H9 (cell line): ENCODE measurements around the gene VPS72. TPM values are rescaled to one million over a fixed set of nuclear protein-coding genes. Genes with fewer than 3 reads are reported as not detected.

Experiments
- DNase-seq: peaks from one replicate; pipeline ENCODE4 v3.0.0-alpha.2; 2017
- H2AFZ ChIP-seq: one replicate; pipeline ENCODE4 v1.6.1; 2013; ENCODE audit warnings: mild to moderate bottlenecking, low read length, control low read depth, moderate library complexity
- H2AK5ac ChIP-seq: 2 replicates; pipeline ENCODE4 v1.6.1; 2013; ENCODE audit warnings: low read length, control low read depth, mixed read lengths; ENCODE audit not compliant: insufficient read length
- H2BK120ac ChIP-seq: one replicate; pipeline ENCODE4 v1.6.1; 2013; ENCODE audit warnings: low read depth, mild to moderate bottlenecking, low read length, control low read depth, inconsistent platforms; ENCODE audit not compliant: poor library complexity, severe bottlenecking
- H2BK12ac ChIP-seq: 2 replicates; pipeline ENCODE4 v1.6.1; 2013; ENCODE audit warnings: low read length, control low read depth, mixed read lengths, low read depth; ENCODE audit not compliant: insufficient read length
- H2BK15ac ChIP-seq: 2 replicates; pipeline ENCODE4 v1.6.1; 2013; ENCODE audit warnings: low read depth, low read length, control low read depth
- H2BK20ac ChIP-seq: one replicate; pipeline ENCODE4 v1.6.1; 2013; ENCODE audit warnings: low read depth, mild to moderate bottlenecking, low read length, control low read depth, inconsistent platforms; ENCODE audit not compliant: poor library complexity, severe bottlenecking
- H2BK5ac ChIP-seq: 2 replicates; pipeline ENCODE4 v1.6.1; 2013; ENCODE audit warnings: low read length, control low read depth, mixed read lengths; ENCODE audit not compliant: insufficient read length
- H3K14ac ChIP-seq: 2 replicates; pipeline ENCODE4 v1.6.1; 2013; ENCODE audit warnings: low read length, control low read depth; ENCODE audit not compliant: insufficient read depth
- H3K18ac ChIP-seq: 2 replicates; pipeline ENCODE4 v1.6.1; 2013; ENCODE audit warnings: low read depth, mild to moderate bottlenecking, mixed read lengths, low read length, control low read depth; ENCODE audit not compliant: insufficient read length
- H3K23ac ChIP-seq: 2 replicates; pipeline ENCODE4 v1.6.1; 2013; ENCODE audit warnings: low read length, control low read depth, mixed read lengths, low read depth; ENCODE audit not compliant: insufficient read length
- H3K23me2 ChIP-seq: 2 replicates; pipeline ENCODE4 v1.6.1; 2013; ENCODE audit warnings: low read depth, mild to moderate bottlenecking, mixed read lengths, low read length, control low read depth; ENCODE audit not compliant: insufficient read length, poor library complexity, severe bottlenecking
- H3K27ac ChIP-seq: 2 replicates; pipeline ENCODE4 v1.5.1; 2013; ENCODE audit warnings: low read length, control low read depth, mixed read lengths, low read depth; ENCODE audit not compliant: insufficient read length
- H3K27me3 ChIP-seq: 2 replicates; pipeline ENCODE4 v1.6.1; 2013; ENCODE audit warnings: low read length, control low read depth, inconsistent platforms; ENCODE audit not compliant: insufficient read depth
- H3K4ac ChIP-seq: 2 replicates; pipeline ENCODE4 v1.6.1; 2013; ENCODE audit warnings: low read depth, mild to moderate bottlenecking, control low read depth, inconsistent platforms, low read length, moderate library complexity
- H3K4me1 ChIP-seq: 2 replicates; pipeline ENCODE4 v1.6.1; 2013; ENCODE audit warnings: low read length, control low read depth, inconsistent platforms; ENCODE audit not compliant: insufficient read depth
- H3K4me2 ChIP-seq: 2 replicates; pipeline ENCODE4 v1.6.1; 2013; ENCODE audit warnings: low read length, control low read depth, mixed read lengths; ENCODE audit not compliant: insufficient read length, insufficient read depth
- H3K56ac ChIP-seq: 2 replicates; pipeline ENCODE4 v1.6.1; 2013; ENCODE audit warnings: low read depth, mild to moderate bottlenecking, mixed read lengths, low read length, control low read depth; ENCODE audit not compliant: insufficient read length
- H3K79me1 ChIP-seq: 2 replicates; pipeline ENCODE4 v1.6.1; 2013; ENCODE audit warnings: low read depth, mild to moderate bottlenecking, moderate library complexity, low read length, control low read depth, inconsistent platforms; ENCODE audit not compliant: insufficient read depth, poor library complexity, severe bottlenecking
- H3K79me2 ChIP-seq: 2 replicates; pipeline ENCODE4 v1.6.1; 2013; ENCODE audit warnings: low read length, control low read depth, inconsistent platforms; ENCODE audit not compliant: insufficient read depth
- H3K9ac ChIP-seq: 2 replicates; pipeline ENCODE4 v1.6.1; 2013; ENCODE audit warnings: low read length, control low read depth, mixed read lengths; ENCODE audit not compliant: insufficient read length; ENCODE audit errors: extremely low read depth
- H3K9me3 ChIP-seq: one replicate; pipeline ENCODE4 v1.6.1; 2013; ENCODE audit warnings: low read depth, low read length, inconsistent platforms; ENCODE audit not compliant: control insufficient read depth
- H3T11ph ChIP-seq: one replicate; pipeline ENCODE4 v1.6.1; 2013; ENCODE audit warnings: mild to moderate bottlenecking, low read length, control low read depth, inconsistent platforms
- H4K20me1 ChIP-seq: one replicate; pipeline ENCODE4 v1.6.1; 2013; ENCODE audit not compliant: control insufficient read depth, insufficient read length, insufficient read depth
- H4K5ac ChIP-seq: 2 replicates; pipeline ENCODE4 v1.6.1; 2013; ENCODE audit warnings: low read depth, mild to moderate bottlenecking, mixed read lengths, low read length, control low read depth; ENCODE audit not compliant: insufficient read length
- H4K8ac ChIP-seq: replicated peaks from 2 replicates; pipeline ENCODE4 v1.6.1; 2013; ENCODE audit warnings: low read length, control low read depth, mixed read lengths, low read depth; ENCODE audit not compliant: insufficient read length
- H4K91ac ChIP-seq: 2 replicates; pipeline ENCODE4 v1.6.1; 2013; ENCODE audit warnings: low read depth, mild to moderate bottlenecking, moderate library complexity, mixed read lengths, low read length, control low read depth; ENCODE audit not compliant: insufficient read length
- H3K27ac Mint-ChIP-seq, 3 experiments: 2 replicates in 2 of 3; 3 replicates in 1 of 3; pipeline ENCODE4 v1.8.0; 2020 to 2021; ENCODE audit warnings: mixed read lengths in 3 of 3, mild to moderate bottlenecking in 1 of 3, moderate library complexity in 1 of 3
- H3K27me3 Mint-ChIP-seq: 2 replicates; pipeline ENCODE4 v1.8.0; 2021; ENCODE audit warnings: low read depth, mild to moderate bottlenecking, moderate library complexity, mixed read lengths
- H3K36me3 Mint-ChIP-seq, 3 experiments: 2 replicates in 2 of 3; 3 replicates in 1 of 3; pipeline ENCODE4 v1.8.0; 2020 to 2021; ENCODE audit warnings: low read depth in 3 of 3, mixed read lengths in 3 of 3; ENCODE audit not compliant: insufficient read depth in 1 of 3
- H3K4me1 Mint-ChIP-seq, 2 experiments: 2 replicates each; pipeline ENCODE4 v1.8.0; 2020; ENCODE audit warnings: mixed read lengths in 2 of 2
- H3K4me3 Mint-ChIP-seq, 2 experiments: 2 replicates in 1 of 2; 3 replicates in 1 of 2; pipeline ENCODE4 v1.8.0; 2020 to 2021; ENCODE audit warnings: mild to moderate bottlenecking in 2 of 2, mixed read lengths in 2 of 2, moderate library complexity in 1 of 2
- H3K9me3 Mint-ChIP-seq, 2 experiments: 2 replicates in 1 of 2; 3 replicates in 1 of 2; pipeline ENCODE4 v1.8.0; 2020; ENCODE audit warnings: mild to moderate bottlenecking in 2 of 2, mixed read lengths in 2 of 2, moderate library complexity in 1 of 2
- WGBS: extraction: QIAGEN DNeasy Blood & Tissue Kit; methylation state at CpG from one replicate; pipeline ENCODE4 v1.1.7; 2013; ENCODE audit warnings: missing lambda C conversion rate, low lambda C conversion rate, mixed read lengths; ENCODE audit not compliant: insufficient read length; ENCODE audit errors: extremely low coverage; 5-methylcytosine and 5-hydroxymethylcytosine counted together
- total RNA-seq: library from RNA; stranded (reverse); gene quantifications from 2 replicates; pipeline ENCODE4 v1.2.1, GENCODE V29; 2021
- TF ChIP-seq, protein P1 (sequence below): fragments of 200-600 bp; sonication (generic); conservative IDR thresholded peaks from 3 replicates; pipeline ENCODE4 v1.8.0; 2021; ENCODE audit warnings: antibody characterized with exemption, mild to moderate bottlenecking

Gene VPS72
- total RNA-seq, 1 experiment from 2014 or later = 91.4 TPM

GRCh38 chr1:151198254-151199127 lies 8.5 kb upstream of the VPS72 start, which contains the start of gene PIP5K1A:
TSS of gene PIP5K1A (plus strand) at chr1:151198552. CDS start at chr1:151198997, 445 bp downstream.
- peak within 1 kb of the TSS; percentile 93 for H3K9ac ChIP-seq
- no peak within 1 kb of the TSS for H3T11ph ChIP-seq
- H4K5ac ChIP-seq = no peak within 1 kb of the TSS
- peaks cover 6 to 23% (median 16%) of the 10 kb centered on the region in 3 experiments; a peak in 5 of 7 replicates for H3K36me3 Mint-ChIP-seq
- WGBS = no CpG with 5 or more reads among the region's 60 CpGs
- H3K27ac Mint-ChIP-seq = peak within 1 kb of the TSS; percentile 95 to 99 (median 99)
- H3K4ac ChIP-seq = no peak within 1 kb of the TSS
- H3K56ac ChIP-seq = no peak within 1 kb of the TSS
- peaks cover 3% of the 10 kb centered on the region for H3K79me1 ChIP-seq
- no peaks in the 10 kb centered on the region for H3K9me3 ChIP-seq
- H3K27me3 Mint-ChIP-seq = peaks cover 4% of the 10 kb centered on the region
- no peak within 1 kb of the TSS for H2BK5ac ChIP-seq
- no peak within 1 kb of the TSS for H2BK120ac ChIP-seq
- no peaks in the 10 kb centered on the region for H3K4me1 ChIP-seq
- no peak within 1 kb of the TSS for H4K91ac ChIP-seq
- peaks cover 6% of the 10 kb centered on the region for H3K23me2 ChIP-seq
- H3K27me3 ChIP-seq = no peaks in the 10 kb centered on the region
- H3K14ac ChIP-seq = peak within 1 kb of the TSS; percentile 79
- H3K4me2 ChIP-seq = peak within 1 kb of the TSS; percentile 97
- no peaks in the 10 kb centered on the region for H4K20me1 ChIP-seq
- H2BK12ac ChIP-seq = peak within 1 kb of the TSS; percentile 31
- no peak within 1 kb of the TSS for H2AK5ac ChIP-seq
- H3K4me3 Mint-ChIP-seq = peak within 1 kb of the TSS; percentile 94 to 99
- H2BK15ac ChIP-seq = no peak within 1 kb of the TSS
- H3K4me1 Mint-ChIP-seq = peaks cover 20 to 23% of the 10 kb centered on the region in 2 experiments
- H3K79me2 ChIP-seq = peaks cover 35% of the 10 kb centered on the region
- peak; percentile 95 for DNase-seq
- no peak within 1 kb of the TSS for H3K27ac ChIP-seq
- no peak within 1 kb of the TSS for H2AFZ ChIP-seq
- TF ChIP-seq, protein P1, sequence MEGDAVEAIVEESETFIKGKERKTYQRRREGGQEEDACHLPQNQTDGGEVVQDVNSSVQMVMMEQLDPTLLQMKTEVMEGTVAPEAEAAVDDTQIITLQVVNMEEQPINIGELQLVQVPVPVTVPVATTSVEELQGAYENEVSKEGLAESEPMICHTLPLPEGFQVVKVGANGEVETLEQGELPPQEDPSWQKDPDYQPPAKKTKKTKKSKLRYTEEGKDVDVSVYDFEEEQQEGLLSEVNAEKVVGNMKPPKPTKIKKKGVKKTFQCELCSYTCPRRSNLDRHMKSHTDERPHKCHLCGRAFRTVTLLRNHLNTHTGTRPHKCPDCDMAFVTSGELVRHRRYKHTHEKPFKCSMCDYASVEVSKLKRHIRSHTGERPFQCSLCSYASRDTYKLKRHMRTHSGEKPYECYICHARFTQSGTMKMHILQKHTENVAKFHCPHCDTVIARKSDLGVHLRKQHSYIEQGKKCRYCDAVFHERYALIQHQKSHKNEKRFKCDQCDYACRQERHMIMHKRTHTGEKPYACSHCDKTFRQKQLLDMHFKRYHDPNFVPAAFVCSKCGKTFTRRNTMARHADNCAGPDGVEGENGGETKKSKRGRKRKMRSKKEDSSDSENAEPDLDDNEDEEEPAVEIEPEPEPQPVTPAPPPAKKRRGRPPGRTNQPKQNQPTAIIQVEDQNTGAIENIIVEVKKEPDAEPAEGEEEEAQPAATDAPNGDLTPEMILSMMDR = no peak
- H3K18ac ChIP-seq = peak within 1 kb of the TSS; percentile 59
- no peak within 1 kb of the TSS for H4K8ac ChIP-seq
- peaks cover 2% of the 10 kb centered on the region in 2 experiments; a peak in 2 of 5 replicates for H3K9me3 Mint-ChIP-seq
- H2BK20ac ChIP-seq = no peak within 1 kb of the TSS
- no peak within 1 kb of the TSS for H3K23ac ChIP-seq
